ENCODE results near the gene UTP18.
"Not testable (repeated sequence)": the region's sequence is repeated elsewhere in the genome, so short reads cannot be mapped to it uniquely, and the experiment has no call there.

Gene UTP18

GRCh38 chr17:51259564-51260236, 646 bp upstream of the UTP18 start, which contains the start of gene MBTD1:
MBTD1 (minus strand) TSS chr17:51260049; CDS start chr17:51225161, 34,888 bp downstream.
- DNase-seq (ENCODE audit: low read depth): peak; percentile 90

- no peak for DNase-seq (ENCODE audit: low read depth)
Measured at GRCh38 chr17:51261024-51261963, 948 bp downstream of the UTP18 start.

DNA sequence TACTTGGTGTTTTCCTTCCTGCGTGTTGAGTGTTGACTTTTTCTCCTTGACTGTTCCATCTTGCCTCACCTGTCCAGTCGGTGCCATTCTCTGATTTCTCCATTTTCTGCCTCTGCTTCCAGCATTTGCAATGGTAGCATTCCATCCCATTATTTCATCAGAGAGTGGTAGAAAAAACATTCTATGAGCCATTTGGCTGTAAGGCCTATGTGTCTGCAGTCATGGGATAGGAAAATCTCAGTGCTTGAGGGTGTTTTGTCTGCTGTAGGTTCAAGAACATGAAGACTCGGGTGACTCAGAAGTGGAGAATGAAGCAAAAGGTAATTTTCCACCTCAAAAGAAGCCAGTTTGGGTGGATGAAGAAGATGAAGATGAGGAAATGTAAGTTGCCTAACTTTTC, 2.7 kb downstream of the UTP18 start:
- no peak for DNase-seq (ENCODE audit: low read depth)

GRCh38 chr17:51264466-51264865, 4.1 kb downstream of the UTP18 start:
- DNase-seq (ENCODE audit: low read depth): not testable (repeated sequence)

DNA sequence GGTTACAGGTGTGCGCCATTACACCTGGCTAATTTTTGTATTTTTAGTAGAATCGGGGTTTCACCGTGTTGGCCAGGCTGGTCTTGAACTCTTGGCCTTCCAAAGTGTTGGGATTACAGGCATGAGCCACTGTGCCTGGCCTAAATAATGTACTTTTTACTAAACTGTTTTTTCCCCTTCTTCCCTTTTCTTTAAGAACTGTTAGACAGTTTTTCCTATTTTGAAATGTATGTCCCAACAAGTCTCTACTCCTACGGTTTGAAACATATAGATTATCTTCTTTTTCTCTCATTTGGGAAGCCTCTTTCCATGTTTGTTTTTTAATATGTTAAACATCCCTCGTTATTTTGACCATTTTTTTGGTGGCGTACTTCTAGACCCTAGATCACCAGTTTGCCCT, 9.6 kb downstream of the UTP18 start:
- DNase-seq (ENCODE audit: low read depth): no peak

DNA sequence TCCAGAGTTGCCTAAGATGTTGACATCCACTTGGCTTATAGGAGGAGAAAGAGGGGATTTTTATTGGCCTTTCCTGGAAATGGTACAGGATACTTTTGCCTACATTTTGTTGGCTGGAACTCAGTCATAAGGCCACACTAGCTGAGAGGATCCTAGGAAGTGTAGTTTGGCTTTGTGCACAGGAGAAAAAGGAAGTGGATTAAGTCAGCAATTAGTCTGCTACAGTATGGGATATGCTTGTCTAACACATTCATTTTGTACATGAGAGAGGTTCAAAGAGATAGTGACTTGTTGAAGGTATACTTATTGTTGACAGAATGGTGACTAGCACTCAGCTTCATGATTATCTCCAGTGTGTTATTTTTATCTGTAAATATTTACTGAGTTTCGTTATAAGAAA, 10.3 kb downstream of the UTP18 start:
- no peak for DNase-seq (ENCODE audit: low read depth)

GRCh38 chr17:51272812-51273211, 12.5 kb downstream of the UTP18 start:
- DNase-seq (ENCODE audit: low read depth): no peak

DNA sequence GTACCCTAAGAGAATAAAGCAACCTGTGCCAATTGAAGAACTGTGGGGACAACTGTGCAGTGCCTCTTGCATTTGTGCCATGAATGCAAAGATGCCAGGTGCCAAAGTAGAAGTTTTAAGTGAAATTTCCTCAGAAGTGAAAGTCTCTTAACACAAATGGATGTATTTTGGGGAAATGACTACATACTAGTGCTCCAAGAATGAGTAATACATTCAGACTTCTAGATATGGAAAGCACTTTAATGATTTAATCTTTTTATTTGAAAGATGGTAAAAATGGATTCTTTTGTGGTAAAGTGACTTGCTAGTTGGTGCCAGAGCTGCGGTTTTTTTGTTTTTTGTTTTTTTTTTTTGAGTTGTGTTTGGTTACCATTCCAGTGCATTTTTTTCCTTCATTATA, 15.0 kb downstream of the UTP18 start:
- DNase-seq (ENCODE audit: low read depth): no peak

GRCh38 chr17:51279183-51279582, 18.8 kb downstream of the UTP18 start:
- no peak for DNase-seq (ENCODE audit: low read depth)

GRCh38 chr17:51287412-51287811, 27.1 kb downstream of the UTP18 start:
- no peak for DNase-seq (ENCODE audit: low read depth)

DNA sequence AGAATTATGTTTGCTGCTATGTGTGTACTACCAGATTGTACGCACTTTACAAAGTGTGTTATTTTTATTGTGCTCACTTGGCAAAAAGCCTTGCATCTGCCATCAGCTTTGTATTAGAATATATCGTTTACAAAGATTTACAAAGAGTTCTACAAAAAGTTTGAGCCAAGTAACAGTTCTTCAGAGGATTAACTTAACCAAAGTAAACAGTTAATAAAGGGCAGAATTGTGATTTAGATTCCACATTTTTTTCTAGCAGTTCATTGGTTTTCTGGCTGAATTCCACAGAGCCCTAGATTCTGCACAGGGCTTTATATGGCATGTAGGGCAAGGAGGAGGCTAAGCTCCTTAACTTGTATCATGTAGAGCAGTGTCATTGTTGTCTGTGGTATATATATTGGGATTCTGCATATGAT, 29.4 kb downstream of the UTP18 start:
- DNase-seq (ENCODE audit: low read depth): no peak

- not testable (repeated sequence) for DNase-seq (ENCODE audit: low read depth)
Measured at GRCh38 chr17:51294338-51294737, 34.0 kb downstream of the UTP18 start.

GRCh38 chr17:51298508-51299371, 38.4 kb downstream of the UTP18 start:
- DNase-seq (ENCODE audit: low read depth): no peak

- DNase-seq (ENCODE audit: low read depth): no peak
Measured at GRCh38 chr17:51299859-51300258, 39.5 kb downstream of the UTP18 start.

- DNase-seq (ENCODE audit: low read depth): no peak
Measured at GRCh38 chr17:51305182-51305581, 44.8 kb downstream of the UTP18 start.

DNA sequence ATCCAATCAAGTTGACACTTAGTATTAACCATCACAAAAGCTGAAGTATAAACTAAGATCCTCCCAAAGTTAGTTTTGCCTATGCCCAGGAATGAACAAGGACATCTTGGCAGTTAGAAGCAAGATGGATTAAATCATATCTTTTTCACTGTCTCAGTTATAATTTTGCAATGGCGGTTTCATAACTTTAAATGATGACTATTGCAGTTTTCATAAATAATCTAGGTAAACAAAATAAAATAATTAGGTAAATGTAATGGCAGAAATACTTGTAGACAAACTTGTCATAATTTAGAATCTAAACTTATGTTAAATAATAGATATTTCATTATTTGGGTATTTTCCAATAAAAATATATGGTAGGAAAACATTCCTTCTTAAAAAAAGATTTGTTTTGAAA, 51.7 kb downstream of the UTP18 start:
- not testable (repeated sequence) for DNase-seq (ENCODE audit: low read depth)

GRCh38 chr17:51319186-51319585, 58.8 kb downstream of the UTP18 start:
- DNase-seq (ENCODE audit: low read depth): no peak

GRCh38 chr17:51322390-51323029, 62.2 kb downstream of the UTP18 start:
- no peak for DNase-seq (ENCODE audit: low read depth)

- no peak for DNase-seq (ENCODE audit: low read depth)
Measured at GRCh38 chr17:51325471-51325870, 65.1 kb downstream of the UTP18 start.

DNA sequence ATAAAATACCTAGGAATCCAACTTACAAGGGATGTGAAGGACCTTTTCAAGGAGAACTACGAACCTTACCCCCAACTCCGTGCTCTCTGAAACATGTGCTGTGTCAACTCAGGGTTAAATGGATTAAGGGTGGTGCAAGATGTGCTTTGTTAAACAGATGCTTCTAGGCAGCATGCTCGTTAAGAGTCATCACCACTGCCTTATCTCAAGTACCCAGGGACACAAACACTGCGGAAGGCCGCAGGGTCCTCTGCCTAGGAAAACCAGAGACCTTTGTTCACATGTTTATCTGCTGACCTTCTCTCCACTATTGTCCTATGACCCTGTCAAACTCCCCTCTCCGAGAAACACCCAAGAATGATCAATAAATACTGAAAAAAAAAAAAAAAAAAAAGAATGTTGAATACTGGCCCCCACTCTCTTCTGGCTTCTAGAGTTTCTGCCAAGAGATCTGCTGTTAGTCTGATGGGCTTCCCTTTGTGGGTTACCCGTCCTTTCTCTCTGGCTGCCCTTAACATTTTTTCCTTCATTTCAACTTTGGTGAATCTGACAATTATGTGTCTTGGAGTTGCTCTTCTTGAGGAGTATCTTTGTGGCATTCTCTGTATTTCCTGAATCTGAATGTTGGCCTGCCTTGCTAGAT, 70.6 kb downstream of the UTP18 start:
- DNase-seq (ENCODE audit: low read depth): not testable (repeated sequence)

- no peak for DNase-seq (ENCODE audit: low read depth)
Measured at GRCh38 chr17:51335006-51335590, 74.8 kb downstream of the UTP18 start.
